Fibroblast of skin of left biceps (primary cell): ENCODE data around the gene B3GALNT1.

ENCODE experiments used
- DNase-seq, 2 experiments: peaks; one replicate each; pipeline ENCODE4 v3.0.0-alpha.2; 2013; ENCODE audit warnings: low read depth in 2 of 2

Gene B3GALNT1, protein sequence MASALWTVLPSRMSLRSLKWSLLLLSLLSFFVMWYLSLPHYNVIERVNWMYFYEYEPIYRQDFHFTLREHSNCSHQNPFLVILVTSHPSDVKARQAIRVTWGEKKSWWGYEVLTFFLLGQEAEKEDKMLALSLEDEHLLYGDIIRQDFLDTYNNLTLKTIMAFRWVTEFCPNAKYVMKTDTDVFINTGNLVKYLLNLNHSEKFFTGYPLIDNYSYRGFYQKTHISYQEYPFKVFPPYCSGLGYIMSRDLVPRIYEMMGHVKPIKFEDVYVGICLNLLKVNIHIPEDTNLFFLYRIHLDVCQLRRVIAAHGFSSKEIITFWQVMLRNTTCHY

DNA sequence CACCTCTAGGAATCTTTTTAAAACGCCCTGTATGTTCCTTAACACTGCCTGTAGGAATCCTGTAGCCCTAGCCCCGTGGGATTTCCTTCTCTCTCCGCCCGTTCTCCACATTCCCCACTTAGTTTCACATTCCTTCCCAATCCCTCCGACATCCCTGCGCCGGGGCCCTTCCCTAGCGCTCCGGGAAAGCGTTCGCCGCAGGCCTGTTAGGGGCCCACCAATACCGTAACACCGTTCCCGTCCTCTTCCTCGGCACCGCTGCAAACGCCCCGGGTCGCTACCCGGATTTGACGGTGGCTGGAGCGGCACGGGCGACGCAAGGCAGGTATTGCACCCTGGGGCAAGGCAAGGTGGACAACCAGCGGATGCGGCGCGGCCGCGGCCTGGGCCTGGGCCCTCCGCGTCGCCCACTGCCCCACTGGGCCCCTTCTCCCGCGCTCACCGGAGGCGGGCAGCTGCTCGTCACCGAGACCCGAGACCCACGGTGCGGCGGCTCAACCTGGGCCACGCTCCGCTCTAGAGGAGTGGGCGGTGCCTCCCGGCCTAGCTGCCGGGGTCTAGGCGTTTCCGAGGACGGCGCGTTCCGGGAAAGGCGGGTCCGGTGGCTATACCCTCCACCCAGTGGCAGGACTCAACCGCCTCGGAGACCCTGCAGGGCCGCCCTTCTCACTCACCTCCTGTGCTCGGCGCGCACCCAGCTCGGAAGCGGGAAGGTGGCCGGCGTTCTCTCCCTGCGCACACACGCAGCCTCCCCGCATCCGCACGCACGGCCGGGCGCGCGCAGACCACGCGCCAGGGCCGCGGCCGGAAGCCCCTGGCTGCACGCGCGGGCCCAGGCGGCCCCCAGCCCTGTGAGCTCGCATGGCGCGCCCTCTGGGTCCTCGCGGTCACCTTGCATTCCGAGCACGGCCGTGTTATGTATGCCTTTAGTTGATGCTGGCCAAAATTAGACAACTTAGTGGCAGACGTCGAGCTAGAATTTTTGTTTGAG, at the start of gene B3GALNT1:
B3GALNT1 (minus strand) TSS at position 789 of the 991 bp plus-strand sequence. CDS start 18,595 bp downstream, outside the sequence.
- peak; percentile 33 to 51 for DNase-seq

DNA sequence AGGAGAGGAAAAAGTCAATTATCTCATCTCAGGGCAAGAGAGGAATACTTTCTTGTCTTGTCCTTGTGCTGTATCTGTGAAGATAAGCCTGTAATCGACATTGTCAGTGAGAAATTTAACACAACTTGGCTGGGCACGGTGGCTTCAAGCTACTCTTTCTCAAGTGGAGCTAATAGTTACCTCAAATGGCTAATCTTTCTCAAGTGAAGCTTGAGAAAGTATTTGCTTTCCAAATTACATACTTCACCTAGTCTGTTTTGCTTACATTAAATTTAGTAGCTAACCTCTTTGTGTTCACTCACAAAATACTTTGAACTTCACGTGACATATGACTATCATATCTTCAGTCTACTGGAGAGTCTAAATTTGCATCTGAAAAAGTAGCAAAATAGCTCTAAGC, 48.3 kb upstream of the B3GALNT1 start:
- DNase-seq: no peak

DNA sequence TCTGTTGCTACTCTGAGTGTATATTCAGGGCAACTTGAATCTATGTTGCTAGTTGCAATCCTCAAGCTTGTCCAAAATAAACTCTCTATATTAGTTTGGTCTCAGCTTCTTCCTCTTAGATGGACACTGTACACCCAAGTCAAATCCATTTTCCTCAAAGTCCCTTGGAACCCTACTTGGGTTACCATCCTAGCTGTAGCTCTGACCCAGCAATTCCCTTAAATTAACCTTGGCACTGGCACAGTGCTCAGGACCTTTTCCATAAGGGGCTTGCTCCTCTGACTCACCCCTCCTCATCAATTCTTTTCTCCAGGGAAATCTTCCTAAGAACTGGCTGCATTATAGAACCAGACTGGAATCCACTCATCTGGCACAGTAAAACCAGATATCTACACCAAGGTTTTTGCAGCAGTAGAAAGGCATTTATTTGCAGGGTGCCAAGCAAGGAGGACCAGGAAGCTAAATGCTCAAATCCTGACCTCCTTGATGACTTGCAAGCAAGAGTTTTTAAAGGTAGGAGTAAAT, 44.9 kb upstream of the B3GALNT1 start:
- DNase-seq: no peak

DNA sequence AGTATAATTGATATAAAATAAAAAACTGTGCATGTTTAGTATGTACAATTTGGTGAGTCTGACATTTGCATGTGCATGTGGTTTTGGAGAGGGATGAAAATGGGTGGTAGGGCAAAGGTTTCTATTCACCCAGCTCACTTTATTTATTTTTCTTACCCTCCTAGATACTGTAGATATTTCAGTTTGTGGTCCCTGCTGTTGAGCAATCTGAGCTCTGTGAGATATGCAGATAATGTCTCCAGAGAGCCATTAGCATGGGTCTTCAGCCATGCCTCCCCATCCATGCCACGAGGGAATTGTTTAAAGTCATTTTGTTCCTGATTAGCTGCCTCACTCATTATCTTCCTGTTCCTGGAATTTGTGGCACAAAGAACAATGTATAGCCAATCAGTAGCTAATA, 44.4 kb upstream of the B3GALNT1 start:
- DNase-seq: no peak

DNA sequence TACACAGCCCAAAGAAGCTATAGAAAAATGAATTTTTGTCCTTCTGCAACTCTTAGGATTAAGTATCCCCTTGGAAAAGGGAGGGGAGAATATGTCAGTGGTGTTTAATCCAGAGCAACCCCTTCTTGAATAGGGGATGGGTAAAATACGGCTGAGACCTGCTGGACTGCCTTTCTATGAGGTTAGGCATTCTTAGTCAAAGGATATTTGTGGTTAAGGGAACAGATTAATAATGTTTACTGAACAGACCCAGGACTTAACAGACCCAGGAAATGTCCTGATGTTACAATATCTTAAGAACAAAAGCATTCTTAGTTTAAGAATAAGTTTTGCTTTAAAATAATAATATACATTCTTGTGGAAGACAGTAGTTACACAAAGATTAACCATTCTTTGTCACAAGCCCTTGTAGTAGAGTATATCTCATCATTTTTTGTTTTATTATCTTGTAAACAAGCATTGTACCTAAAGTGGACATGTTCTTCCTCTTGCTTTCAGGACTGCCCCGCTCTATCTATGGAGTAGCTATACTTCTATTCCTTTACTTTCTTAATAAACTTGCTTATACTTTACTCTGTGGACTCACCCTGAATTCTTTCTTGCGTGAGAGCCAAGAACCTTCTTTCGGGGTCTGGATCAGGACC, 43.8 kb upstream of the B3GALNT1 start:
- no peak for DNase-seq

DNA sequence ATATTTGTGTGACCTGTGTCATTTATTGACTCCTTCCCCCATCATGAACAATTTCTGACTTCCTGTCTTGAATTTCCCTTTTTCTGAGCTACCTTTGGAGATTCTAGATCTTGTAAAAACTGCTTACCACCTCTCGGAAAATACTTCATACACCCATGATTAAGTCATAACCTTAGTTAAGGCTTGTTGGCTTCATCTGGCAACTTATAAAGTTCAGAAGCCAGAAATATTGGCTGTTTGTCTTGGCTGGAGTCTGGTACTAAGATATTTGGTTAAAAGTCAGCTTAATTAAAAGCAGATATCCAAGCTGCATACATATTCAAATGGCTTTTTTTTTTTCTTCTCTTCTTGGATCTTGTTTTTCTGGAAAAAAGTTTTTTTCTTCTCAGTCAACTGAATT, 37.3 kb upstream of the B3GALNT1 start:
- peak; percentile 62 to 65 for DNase-seq

DNA sequence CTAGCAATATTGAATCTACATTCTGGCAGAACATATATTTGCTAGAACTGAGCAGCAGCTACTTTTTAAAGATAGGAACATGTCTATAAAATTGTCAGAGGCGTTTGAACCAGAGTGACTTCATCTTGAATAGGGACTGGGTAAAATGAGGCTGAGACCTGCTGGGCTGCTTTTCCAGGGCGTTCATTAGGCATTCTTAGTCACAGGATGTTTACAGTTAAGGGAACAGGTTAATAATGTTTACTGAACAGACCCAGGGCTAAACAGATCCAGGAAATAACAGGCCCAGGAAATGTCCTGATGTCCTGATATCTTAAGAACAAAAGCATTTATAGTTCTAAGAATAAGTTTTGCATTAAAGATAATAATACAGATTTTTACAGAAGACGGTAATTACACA, 34.5 kb upstream of the B3GALNT1 start:
- DNase-seq: no peak

DNA sequence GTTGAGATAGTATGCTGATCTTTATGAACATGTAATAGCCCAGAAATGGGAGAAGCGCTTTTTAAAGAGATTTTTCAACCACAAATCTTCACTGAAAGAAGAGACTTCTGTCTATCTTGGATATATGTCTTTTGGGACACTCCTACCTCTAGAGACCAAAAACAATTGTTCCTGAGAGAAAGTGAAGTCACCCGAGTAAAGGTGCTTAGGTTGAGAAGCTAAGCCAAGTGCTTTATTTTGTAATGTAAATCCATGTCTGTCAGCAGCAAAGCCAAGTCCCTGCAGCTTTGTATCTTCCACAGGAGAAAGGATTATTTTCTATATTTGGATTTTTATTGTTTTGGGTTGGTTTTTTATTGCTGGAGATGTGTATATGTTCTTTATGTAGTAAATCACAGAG, 32.1 kb upstream of the B3GALNT1 start:
- no peak for DNase-seq

DNA sequence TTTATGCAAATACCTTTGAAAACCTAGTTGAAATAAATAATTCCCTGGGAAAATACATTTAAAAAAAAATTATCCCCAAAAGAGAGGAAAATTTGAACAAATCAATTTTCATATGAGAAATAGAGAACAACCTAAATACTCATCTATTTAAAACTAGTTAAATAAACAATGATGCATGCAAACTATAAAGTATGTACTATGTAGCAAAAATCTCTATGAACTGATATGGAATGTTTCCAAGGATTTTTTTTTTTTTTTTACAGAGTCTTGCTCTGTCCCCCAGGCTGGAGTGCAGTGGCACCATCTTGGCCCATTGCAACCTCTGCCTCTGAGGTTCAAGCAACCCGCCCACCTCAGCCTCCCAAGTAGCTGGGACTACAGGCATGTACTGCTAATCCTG, 27.2 kb upstream of the B3GALNT1 start:
- no peak for DNase-seq

DNA sequence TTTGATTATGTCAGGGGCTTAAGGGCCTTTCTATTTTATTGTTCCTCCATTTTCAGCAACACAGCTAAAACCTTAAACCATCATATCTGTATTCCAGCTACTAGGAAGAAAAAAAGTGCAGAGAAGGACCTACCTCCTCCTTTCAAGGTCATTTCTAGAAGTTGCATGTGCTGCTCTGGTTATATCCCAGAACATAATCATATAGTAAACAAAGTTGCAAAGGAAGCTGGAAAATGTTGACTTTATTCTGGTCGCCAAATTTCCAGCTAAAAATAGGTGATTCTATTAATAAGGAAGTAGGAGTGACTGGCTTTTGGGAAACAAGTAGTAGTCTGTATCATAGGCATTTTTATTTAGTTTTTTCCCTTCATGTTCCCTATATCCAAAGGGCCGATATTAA, 21.3 kb upstream of the B3GALNT1 start:
- DNase-seq: no peak

DNA sequence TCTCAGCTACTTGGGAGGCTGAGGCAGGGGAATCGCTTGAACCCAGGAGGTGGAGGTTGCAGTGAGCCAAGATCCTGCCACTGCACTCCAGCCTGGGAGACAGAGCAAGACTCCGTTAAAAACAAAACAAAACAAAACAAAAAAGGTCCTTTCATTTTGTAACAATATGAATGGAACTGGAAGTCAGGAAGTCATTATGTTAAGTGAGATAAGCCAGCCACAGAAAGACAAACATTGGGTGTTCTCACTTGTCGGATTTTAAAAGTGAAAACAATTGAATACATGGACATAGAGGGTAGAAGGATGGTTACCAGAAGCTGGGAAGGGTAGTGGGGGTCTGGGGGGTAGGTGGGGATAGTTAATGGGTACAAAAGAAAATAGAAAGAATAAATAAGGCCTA, 12.5 kb upstream of the B3GALNT1 start:
- DNase-seq: no peak

DNA sequence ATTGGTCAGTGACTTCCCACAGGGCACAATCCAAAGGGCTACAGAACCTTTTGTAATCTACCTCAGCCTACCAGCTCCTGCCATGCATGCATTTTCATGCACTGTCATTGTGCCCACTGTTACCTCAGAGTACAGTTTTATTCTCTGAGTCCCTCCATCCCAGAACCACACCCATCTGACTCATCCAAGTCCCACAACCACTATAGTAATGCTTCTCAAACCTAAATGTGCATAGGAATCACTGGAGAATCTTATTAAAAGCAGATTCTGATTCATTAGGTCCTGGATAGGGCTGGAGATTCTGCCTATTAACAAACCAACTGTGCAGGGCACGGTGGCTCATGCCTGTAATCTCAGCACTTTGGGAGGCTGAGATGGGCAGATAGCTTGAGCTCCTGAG, 3.7 kb upstream of the B3GALNT1 start:
- peak in 1 of 2 experiments; percentile 3 for DNase-seq

DNA sequence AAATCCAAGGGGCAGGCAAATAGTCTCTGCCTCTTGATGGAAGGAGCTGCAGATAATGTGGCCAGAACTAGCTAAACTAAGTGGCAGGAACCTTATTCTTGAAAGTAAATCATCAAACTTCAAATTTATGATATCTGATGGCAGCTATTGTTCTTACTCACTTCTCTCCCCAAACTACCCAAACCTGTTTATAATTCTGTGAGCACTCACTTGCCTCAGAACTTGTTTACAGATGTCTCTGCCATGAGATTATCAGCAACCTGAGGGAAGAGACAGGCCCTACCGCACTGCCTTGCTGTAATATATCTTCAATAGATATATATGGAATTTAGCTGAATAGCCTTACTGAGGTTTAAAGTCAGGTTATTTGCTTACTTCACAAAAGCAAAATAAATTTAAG, 2.2 kb upstream of the B3GALNT1 start:
- DNase-seq: no peak

DNA sequence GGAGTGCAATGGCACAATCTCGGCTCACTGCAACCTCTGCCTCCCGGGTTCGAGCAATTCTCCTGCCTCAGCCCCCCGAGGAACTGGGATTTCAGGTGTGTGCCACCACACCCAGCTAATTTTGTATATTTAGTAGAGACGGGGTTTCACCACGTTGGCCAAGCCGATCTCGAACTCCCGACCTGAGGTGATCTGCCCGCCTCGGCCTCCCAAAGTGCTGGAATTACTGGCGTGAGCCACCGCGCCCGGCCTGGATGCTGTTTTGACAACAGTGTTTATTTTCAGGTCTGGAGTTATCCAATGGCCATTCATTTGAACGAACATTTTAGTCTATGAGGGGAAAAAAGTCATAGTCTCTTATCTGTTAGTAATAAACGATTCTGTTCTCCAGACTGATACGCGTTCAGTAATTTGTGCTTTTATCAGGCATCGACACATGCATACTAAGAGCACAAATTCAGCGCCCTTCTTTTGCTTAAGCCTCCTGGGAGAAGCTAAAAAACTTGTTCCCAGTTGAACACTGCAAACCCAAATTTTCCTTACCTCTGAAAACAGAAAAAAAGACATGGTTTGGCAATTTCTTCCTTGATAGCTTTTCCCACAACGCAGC, 1.3 kb downstream of the B3GALNT1 start:
- no peak for DNase-seq

DNA sequence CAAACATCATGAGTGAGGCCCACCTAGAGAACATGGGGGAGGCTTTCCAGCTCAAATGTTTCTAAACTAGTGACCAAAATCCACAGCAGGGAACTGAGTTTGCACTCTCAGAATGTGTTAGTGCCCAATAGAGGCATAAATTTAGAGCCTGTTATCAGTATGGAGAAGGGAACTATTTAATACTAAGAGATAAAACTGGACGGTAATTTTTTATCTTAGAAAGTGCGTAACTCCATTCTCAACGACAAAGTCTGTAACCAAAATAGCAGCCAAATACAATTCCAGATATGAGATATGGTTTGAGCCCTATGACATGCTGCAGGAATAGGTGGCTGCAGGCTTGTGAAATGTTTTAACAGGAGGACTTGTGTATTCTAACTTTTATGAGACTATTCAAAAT, 3.5 kb downstream of the B3GALNT1 start:
- no peak for DNase-seq

DNA sequence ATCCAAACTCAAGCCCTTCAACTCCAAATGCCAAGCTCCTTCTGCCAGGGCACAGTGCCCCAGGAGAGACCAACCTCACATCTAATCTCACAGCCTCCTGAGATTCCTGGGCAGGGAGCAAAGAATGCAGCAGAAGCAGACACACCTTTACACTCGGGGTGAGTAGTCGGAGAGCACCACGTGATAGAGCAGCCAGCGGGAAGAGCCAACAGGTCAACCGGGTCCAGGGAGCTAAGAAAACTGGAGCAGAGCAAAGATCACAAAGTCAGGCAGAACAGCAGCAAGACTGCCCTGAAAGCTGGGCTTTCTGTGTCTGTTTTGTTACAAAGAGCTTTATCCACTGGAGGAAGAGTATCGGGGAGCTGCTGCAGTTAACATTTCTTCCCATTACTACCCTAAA, 4.2 kb downstream of the B3GALNT1 start:
- DNase-seq: no peak

DNA sequence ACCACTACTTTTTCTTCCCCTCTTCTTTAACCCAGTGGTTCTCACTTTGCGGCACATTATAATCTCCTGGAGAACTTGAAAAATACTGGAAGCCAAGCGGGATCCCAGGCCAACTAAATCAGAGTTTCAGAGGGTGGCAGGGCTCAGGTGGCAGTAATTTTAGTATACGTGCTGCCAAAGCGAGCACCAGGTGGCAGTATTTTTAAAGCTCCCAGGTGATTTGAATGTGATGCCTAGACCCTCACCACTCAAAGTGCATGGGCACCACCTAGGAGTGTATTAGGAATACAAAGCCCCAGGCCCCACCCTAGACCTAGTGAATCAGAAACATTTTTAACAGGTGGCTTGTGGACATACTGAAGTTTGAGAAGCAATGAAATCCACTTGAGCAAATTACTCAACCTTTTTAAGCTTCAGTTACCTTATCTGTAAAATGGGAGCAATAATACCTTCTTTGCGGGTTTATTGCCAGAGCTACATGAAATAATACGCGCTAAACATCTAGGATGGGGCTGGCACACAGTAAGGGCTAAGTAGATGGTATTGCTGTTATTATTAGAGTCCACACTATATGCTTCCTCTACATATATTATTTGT, 8.3 kb downstream of the B3GALNT1 start:
- no peak for DNase-seq

DNA sequence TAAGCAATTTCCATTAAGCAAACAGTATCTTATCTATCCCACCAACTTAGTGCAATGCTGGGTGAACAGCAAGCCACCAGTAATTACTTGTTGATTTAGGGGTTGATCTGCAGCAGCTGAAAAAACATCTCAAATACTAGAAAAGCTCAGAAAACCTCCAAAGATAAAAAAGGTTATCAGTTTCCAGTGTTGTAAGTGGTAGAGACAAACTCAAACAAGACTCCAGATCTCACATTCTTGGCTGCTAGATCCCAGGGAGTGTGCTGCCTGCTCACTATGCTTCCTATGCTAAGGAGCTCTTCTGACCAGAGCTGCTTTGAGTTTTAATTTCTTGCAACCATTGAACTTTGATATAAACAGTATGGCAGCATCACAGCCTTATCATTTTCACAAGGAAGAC, 11.3 kb downstream of the B3GALNT1 start:
- DNase-seq: no peak

DNA sequence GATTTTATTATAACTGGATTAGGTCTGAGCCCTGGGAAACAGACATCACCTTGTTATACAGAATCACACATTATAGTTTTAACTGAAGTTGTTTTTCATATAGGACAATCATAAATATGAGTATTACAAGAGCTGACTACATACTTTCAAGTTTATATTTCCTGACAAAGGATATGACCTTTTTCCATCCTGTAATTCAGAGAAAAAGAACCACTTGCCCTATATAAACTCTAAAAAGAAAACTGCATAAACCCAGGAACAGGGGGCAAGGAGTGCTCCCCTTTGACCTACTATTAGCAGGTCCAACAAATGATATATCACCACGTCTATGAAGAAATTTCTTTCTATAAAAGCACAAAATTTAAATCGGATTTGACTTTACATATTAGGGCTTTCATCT, 20.9 kb downstream of the B3GALNT1 start:
- no peak for DNase-seq

DNA sequence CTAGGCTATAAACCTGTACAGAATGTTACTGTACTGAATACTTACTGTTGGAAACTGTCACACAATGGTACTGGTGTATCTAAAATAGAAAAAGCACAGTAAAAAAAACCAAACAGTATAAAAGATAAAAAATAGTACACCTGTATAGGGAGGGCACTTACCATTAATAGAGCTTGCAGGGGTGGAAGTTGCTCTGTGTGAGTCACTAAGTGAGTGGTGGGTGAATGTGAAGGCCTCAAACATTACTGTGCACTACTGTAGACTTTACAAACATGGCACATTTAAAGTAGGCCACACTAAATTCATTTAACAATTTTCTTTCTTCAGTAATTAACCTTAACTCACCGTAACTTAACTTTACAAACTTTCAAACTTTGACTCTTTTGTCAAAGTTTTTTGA, 22.0 kb downstream of the B3GALNT1 start:
- DNase-seq: no peak

DNA sequence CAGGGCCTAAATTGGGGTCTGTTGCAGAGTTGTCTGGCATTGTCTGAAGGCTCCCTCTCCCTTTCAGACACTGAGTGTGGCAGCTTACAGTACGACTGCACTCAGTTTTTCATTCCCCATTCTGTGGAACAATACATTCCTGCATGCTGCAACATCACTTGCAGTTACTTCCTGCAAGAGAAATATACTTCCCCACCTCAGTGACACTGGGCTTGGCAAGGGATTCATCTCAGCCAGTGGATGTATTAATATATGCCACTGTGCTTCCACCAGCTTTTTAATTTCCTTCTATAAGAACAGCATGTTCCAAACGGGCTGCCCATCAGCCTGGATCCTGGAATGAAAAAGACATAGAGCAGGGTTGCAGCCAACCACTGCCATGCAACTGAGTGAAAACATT, 23.1 kb downstream of the B3GALNT1 start:
- DNase-seq: no peak
